Measurements from ENCODE around the gene CALD1.

CALD1 gene

GRCh38 chr7:134927076-134927475, 147.6 kb downstream of the CALD1 start:
- DNase-seq (no peak), ATAC-seq (no peak)

GRCh38 chr7:134927723-134928122, 148.3 kb downstream of the CALD1 start:
- ATAC-seq (no peak), DNase-seq (no peak)

DNA sequence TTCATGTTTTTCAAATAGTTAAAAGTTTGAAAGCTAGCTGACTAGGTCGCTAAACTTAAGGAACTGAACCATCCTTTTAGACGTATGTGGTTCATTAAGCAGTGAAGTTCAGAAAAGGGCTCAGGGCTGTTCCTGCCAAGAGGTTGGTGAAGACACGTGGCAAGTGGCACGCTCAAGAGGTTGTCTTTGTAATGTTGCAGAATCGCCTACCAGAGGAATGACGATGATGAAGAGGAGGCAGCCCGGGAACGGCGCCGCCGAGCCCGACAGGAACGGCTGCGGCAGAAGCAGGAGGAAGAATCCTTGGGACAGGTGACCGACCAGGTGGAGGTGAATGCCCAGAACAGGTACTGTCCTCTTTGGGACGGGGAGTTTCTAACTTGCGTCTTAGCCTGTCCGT, 149.1 kb downstream of the CALD1 start:
- DNase-seq (no peak), ATAC-seq (no peak)

GRCh38 chr7:134931487-134931886, 152.1 kb downstream of the CALD1 start:
- DNase-seq (no peak), ATAC-seq (no peak)

DNA sequence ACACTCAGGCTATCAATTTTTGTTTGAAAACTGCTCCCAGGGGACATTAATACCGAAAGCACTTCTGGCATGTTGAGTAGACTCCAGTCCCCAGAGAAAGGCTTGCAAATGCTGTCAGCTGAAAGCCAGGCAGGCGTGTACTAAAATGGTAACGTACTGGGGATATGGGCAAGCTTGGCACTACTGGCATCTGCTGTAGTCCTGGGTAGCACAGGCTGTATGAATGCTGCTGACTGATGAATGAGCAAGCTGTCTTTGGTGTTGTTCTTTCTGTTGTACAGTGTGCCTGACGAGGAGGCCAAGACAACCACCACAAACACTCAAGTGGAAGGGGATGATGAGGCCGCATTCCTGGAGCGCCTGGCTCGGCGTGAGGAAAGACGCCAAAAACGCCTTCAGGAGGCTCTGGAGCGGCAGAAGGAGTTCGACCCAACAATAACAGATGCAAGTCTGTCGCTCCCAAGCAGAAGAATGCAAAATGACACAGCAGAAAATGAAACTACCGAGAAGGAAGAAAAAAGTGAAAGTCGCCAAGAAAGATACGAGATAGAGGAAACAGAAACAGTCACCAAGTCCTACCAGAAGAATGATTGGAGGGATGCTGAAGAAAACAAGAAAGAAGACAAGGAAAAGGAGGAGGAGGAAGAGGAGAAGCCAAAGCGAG, 153.4 kb downstream of the CALD1 start:
- DNase-seq, result no peak
- ATAC-seq, result no peak

GRCh38 chr7:134933460-134934068, 154.1 kb downstream of the CALD1 start:
- DNase-seq (no peak), ATAC-seq (no peak)

DNA sequence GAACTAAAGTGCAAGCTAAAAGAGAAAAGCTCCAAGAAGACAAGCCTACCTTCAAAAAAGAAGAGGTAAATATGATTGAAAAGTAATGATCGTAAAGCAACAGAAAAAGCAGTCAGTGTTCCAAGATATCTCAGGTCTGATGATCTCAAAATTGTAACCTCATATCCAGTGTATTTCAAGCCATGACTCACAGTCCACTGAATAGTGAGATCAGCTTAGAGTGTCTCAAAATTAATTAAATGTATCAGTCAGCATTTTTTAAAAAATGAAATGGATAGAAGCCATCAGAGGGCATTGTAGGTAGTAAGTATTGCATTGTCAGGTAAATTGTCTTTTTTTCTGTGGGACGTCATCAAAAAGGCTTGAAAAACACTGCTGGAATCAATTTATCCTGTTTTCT, 156.3 kb downstream of the CALD1 start:
- DNase-seq (no peak), ATAC-seq (no peak)

DNA sequence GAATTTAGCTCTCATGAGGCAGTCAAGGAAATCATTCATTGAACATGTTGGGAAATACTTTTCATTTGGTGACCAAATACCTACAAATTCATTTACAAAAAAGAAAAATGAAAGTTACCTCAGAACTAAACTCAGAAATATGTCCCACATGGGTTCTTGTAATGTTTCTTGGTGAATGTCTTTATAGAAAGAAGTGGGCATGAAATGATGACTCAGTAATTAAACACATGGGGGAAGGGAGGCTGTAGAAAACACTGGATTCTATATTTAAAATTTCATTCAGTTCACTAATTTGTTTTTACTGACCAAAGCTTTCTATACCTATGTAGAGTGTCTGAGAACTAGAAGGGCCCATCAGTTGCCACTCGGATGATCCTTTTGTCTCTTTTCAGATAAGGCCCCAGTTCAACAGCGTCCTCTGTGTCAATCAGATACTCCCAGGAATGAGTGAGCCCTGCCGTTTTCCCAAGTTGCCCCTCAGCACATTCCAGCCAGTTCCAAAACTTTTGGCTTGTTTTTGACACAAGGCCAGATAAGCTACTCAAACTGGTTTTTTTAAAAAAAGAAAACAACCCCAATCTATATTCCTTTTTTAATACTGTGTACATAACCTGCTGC, 157.6 kb downstream of the CALD1 start:
- no peak for DNase-seq
- no peak for ATAC-seq

DNA sequence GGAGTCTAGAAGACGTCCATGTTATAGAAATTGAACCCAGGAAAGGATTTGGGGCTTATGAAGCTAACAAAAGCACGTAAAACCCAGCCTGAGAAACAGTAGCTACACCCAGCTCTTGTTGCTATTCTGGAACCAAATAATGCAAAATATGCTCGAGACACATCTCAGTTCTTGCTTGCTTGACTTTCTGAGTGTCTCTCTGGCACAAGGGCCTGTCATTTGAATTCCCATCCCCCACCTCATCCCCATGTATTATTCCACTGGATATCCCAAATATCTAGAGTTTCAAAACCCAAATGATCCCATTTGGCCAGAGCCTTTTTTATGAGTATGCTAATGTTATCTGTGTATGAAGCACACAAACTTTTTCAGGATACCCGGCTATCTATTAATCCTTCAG, 158.7 kb downstream of the CALD1 start:
- DNase-seq (no peak), ATAC-seq (no peak)

DNA sequence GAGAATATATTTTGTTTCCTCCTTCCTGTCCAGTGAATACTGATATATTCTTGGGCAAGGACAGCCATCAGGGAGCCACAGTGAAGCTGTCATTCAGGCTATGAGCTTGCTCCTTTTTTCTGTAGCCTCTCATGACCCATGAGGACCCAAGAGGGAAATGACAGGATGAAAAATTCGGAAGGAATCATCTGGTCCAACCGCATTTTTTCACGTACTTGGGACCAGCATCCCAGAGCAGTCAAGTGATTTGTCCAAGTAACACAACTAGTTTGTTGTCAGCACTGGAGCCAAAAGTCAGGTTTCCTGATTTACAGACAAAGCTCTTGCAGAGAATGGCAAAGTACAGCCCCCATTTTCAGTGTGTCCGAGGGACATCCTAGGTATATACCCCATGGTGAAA, 159.7 kb downstream of the CALD1 start:
- DNase-seq (no peak), ATAC-seq (no peak)

- DNase-seq (no peak), ATAC-seq (no peak)
These were observed 161.3 kb downstream of the CALD1 start for GRCh38 chr7:134940729-134941128.

DNA sequence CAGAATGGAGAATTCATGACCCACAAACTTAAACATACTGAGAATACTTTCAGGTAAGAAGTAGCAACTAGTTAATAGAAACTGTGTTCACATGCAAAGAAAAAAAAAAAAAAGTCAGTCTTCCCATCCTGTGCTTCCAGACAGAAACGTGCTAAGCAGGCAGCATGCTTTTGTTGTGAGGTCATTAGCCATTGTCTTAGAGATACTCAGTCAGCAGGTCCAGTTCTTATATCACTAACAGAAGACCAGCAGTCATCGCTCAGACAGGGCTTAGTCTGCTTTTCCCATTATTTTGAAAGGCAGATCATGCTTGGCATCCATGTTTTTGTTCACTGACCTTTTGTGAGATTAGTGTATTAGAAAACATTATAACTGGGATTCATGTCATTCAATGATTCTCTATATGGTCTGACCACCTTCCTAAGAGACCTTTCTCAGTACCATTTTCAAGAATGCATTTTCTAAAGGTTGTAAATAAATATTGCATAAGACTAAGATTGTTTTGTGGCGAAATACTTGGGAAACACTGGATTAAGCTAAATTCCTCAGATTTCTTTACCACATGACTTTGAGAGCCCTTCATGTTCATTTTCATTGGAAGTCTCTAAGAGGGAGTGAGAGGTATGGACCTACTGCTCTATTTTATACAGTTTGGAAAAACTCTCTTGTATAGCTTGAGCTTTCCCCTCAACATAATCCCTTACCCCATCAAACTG, 161.9 kb downstream of the CALD1 start:
- ATAC-seq (no peak), DNase-seq (no peak)

- DNase-seq, result no peak
- no peak for ATAC-seq
These were observed 162.5 kb downstream of the CALD1 start for GRCh38 chr7:134941952-134942351.

GRCh38 chr7:134942690-134943466, 163.4 kb downstream of the CALD1 start:
- ATAC-seq (no peak), DNase-seq (no peak)

DNA sequence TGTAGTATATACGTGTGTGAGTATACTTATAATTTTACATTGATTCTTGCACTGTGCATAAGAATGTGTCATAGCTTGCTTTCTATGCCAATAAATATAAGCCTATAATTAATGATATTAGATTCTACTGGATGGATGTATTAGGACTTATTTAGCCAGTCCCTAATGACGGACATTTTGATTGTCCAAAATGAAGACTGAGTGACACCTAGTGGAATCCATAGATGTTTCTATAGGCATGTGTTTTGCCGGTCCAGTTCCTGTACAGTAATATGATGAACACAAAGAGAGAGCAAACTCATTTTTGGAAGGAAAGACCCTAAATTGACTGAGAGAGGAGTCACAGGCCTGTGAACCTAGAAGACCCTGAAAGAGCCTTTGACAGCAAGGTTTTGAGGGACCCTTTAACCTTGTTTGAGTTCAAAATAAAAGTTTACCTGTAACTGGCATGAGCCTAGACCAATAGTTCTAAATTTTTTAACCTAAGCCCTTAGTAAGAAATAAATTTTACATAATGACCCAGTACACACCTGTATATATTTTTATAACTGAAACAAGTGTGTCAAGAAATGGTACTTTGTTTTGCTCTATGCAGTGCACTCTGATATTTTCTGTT, 164.5 kb downstream of the CALD1 start:
- ATAC-seq (no peak), DNase-seq (no peak)

DNA sequence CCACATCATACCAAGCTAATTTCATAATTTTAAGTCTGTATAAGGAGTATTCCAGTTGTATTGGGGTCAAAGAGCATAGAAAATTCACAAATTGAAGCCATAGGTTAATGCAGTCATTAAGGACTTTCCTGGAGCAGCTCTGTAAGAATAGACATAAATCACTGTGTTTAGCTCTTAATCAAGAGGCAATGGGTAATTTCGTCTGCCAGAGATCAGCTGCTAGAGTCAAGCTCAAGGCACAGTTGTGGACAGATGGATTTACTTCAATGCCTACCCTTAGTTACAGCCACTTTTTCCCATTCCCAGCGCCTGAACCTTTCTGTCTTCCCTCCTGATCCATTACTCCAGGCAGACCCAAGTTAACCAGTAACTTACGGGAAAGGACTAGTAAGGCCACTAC, 166.3 kb downstream of the CALD1 start:
- DNase-seq (no peak), ATAC-seq (no peak)

DNA sequence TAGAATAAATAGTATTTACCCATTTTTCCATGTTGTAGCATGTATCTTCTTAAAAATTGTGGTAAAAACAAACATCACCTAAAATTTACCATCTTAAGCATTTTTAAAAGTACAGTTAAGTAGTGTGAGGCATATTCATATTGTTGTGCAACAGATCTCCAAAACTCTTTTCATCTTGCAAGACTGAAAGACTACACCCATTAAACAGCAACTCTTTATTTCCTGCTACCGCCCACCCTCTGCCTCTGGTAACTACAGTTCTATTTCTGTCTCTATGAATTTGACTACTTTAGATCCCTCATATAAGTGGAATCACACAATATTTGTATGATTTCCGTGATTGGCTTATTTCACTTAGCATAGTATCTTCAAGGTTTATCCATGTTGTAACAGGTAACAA, 166.8 kb downstream of the CALD1 start:
- ATAC-seq, result no peak
- DNase-seq, result no peak

GRCh38 chr7:134947329-134947728, 167.9 kb downstream of the CALD1 start:
- ATAC-seq (no peak), DNase-seq (no peak)

DNA sequence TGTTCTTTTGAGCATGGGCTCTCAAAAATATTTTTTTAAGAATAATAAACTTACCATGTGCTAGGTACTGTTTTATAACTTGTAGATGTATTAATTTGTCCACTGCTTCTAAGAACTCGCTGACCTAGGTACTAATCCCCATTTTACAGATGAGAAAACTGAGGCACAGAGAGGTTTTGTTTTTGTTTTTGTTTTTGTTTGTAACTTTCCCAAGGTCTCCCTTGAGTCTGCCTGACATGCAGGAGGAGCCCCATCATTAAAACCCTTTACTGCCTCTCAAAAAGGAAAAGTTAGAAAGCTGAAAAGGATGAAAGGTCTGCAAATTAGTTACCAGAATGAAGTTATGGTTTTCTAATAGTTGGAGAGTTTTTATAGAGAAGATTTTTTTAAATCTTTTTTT, 168.4 kb downstream of the CALD1 start:
- DNase-seq, result no peak
- ATAC-seq, result no peak

DNA sequence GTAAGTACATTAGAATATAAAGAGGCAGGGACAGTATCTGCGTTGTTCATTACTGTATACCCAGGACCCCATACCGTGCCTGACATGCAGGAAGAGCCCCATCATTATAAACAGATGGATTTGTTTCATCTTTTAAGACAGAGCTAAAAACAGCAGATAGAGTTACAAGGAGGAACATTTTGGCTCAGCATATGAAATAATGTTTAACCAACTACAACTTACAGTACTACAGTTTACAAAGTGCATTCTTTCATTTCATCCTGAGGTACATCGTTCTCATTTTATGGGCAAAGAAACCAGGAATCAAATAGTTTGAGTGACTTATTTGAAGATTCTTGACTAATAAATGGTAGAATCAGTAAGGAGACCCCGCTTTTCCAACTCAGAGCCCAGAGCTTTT, 168.8 kb downstream of the CALD1 start:
- DNase-seq (no peak), ATAC-seq (no peak)

- no peak for ATAC-seq
- no peak for DNase-seq
These were observed 169.3 kb downstream of the CALD1 start for GRCh38 chr7:134948736-134949135.

- DNase-seq, result no peak
- ATAC-seq, result no peak
These were observed 169.7 kb downstream of the CALD1 start for GRCh38 chr7:134949171-134949570.

All from stimulated activated naive CD8-positive, alpha-beta T cell treated with anti-CD3 and anti-CD28 coated beads, Interleukin-15, Interleukin-2, amounts not matched to agents 100 U/mL and 50 U/mL, for 24 hours (primary cell).